HT-29 (cell line): ENCODE results near the gene KRT81. TPM values are rescaled to one million over a fixed set of nuclear protein-coding genes. Genes with fewer than 3 reads are reported as not detected.
"Not testable (repeated sequence)": the region's sequence is repeated elsewhere in the genome, so short reads cannot be mapped to it uniquely, and the experiment has no call there.

Experiments used
- DNase-seq: peaks from one replicate; pipeline ENCODE4 v3.0.0-alpha.2; 2015; ENCODE audit warnings: low spot score
- total RNA-seq: library from RNA; depleted of rRNA; stranded (reverse); fragments of >200 nt; shearing (Covaris generic); gene quantifications from 2 replicates; pipeline ENCODE4 v1.2.3, GENCODE V29; 2014

Gene KRT81
- total RNA-seq, 1 experiment from 2014 or later, result not detected

- DNase-seq, result no peak
These were observed 7.4 kb upstream of the KRT81 start for GRCh38 chr12:52298677-52299190.

DNA sequence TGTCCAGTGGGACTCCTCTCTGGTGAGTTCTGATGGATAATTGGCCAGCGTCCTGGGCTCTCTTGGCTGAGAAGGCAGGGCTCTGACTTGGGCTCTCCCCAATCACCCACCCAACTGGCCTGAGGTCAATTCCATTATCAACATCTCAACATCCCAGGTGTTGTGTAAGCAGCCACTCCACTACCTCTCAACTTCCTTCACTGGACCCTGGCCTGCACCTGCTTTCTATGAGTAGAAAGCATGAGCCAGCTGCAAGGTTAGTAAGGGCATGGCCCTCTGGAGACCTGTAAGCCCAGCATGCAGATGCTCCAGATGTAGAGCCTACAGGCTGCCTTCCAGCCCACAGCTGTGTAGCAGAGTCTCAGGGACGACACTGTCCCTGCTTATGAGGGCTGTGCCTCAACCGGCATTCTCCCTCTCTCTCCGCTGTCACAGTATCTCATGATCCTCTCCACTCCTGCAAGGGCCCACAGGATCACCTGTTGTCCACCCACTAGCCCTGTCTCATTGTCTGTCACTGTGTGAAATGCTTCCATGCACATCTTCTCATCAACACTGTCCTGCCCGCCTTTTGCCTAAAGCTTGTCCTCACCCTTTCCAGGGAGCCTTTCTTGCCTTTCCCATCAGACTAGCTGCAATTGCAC, 5.4 kb upstream of the KRT81 start:
- no peak for DNase-seq

DNA sequence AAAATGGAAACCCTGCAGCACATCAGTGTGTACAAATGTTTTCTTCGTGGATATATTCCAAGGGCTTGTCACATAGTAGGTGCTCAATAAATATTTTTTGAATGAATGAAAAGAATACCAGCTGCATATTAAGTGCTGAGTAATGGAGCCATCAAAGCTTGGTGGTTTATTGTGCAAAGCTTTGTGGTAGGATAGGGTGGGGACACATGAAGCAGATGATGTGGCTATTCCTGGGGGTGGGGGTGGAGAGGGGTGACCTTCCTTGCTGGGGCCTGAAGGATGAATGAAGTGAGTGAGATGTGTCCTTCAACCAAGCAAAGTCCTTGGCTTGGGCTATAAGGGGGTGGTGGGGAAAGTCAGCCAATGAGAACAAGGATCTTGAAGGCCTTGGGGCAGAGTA, 4.3 kb upstream of the KRT81 start:
- no peak for DNase-seq

DNA sequence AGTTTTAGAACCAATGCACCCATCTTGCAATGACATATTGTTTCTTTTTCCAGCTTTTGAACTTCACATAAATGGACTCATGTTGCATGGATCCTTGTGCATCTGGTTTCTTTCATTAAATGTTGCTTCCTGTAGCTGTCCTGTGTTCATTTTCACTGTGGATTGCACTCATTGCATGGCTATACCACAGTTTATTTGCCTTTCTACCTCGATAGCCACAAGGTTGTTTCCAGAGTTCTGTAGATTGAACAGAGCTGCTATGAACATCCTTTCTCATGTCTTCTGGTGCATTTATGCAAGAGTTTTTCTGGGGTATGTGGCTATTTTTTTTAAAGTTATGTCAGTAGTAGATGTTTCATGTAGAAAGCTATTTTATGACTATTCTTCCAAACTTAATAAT, 3.5 kb upstream of the KRT81 start:
- DNase-seq, result no peak

- DNase-seq, result no peak
These were observed 2.6 kb upstream of the KRT81 start for GRCh38 chr12:52293926-52294325.

DNA sequence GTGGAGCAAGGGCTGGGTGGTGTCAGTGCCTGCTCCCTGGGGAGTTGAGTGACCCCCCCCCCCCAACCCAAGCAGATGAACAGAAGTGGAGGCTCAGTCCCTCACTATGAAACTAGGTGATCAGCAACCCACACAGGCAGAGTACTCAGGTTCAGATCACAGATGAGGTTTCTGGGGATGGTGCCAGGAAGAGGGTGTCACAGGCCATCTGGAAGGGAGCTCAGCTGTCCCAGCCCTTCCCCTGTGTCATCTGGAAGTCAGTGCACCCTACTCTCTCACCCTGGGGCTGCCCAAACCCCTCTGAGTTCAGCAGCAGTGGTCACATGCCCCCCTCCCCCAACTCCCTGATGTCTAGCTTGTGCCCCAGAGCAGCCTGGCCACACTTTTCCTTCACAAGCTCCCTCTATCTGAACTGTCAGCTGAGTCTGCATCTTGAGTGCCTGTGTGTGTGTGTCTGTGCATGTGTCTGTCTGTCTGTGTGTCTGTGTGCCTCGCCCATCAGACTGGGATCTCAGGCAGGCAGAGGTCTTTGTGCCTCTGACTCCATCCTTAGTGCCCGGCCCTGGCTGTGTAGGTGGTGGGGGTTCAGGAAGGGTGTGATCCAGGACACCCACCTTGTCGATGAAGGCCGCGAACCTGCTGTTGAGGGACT, 725 bp downstream of the KRT81 start:
- not testable (repeated sequence) for DNase-seq

- not testable (repeated sequence) for DNase-seq
These were observed 3.2 kb downstream of the KRT81 start for GRCh38 chr12:52287816-52288805.

GRCh38 chr12:52286857-52287785, 4.2 kb downstream of the KRT81 start:
- not testable (repeated sequence) for DNase-seq

DNA sequence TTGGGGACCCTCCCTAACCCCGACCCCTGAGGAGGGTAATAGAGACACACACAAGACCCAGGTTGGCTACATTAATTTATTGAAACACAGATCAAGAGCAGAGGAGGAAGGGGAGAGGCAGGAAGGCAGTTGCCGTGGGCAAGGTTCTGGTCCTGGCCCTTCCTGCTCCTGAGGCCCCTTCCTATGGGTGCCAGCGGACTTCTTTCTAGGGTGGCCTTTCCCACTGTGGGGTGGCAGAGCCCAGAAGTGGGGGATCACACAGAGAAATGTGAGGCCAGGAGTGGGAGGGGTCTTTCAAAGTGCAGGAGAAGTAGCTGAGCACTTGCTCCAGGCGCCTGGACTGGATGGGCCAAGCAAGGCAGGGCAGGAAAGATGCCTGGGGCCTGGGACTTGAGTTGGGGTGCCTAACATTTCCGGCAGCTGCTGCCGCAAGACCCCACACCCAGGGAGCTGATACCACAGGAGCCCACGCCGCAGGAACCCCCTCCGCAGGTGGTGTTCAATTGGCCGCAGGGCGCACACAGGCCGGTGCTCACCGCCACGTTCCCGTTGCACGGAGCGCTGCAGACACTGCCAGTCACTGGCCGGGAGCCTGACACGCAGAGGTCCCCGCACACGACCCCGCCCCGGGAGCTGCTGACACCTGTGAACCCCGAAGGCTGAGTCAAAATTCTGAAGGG, 5.3 kb downstream of the KRT81 start:
- DNase-seq, result no peak

DNA sequence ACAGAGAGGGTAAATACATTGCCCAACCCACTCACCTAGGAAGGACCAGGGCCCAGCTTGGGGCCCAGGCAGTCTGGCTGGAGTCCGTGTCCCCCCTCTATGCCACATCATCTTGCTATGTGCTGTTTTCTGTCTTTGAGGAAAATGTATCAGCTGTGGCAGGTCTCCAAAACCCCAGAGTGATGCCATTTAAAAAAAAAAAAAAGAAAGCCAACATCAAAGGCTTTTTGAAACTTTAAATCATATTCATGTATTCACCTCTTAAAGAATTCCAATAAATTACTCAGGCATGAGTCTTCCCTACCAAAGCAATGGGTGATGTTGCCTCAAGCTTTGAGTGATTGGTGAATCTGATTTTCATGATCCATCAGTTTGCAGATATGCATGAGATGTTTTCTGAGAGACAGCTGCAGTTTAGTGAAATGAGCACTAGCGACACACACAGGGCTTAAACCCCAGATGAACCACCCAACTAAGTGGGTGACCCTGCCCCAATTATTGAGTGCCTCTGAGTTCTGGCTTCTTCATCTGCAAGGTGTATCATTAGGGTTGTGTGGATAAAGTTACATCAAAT, 6.1 kb downstream of the KRT81 start:
- no peak for DNase-seq

GRCh38 chr12:52284562-52285171, 6.7 kb downstream of the KRT81 start:
- DNase-seq, result no peak

DNA sequence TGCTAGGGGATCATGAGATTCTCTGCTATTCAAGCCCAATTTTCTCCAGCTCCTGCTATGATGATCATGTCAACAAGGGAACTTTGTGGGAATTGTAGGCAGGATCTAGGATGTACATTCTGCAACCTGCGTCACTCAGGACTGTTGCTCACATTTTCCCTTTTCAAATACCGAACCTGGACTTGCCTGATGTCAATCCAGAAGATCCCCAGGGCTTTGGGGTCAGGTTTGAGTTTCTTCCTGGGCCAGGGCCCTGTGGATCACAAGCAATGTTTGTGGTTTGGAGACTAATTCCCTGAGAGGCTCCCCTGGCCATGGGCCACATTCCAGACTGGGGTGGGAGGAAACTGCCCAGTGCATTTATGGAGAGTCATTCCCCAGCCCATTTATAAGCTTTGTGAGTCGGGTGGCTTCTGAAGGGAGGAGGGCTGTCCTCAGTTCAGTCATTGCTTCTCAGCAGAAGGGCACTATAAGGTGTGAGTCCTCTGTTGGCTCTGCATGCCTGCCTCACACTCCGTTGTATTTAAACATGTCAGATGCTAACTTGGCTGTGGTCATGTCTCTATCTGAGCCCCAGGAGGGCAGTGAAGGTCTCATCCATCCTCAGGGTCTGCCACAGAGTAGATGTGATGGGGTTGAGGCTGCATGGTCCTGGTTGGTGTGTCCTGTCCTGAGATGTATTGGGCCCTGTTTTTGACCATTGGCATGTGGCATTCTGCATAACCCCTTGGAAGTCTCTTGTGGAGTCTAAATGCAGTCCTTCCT, 10.4 kb downstream of the KRT81 start:
- peak; percentile 98 for DNase-seq

DNA sequence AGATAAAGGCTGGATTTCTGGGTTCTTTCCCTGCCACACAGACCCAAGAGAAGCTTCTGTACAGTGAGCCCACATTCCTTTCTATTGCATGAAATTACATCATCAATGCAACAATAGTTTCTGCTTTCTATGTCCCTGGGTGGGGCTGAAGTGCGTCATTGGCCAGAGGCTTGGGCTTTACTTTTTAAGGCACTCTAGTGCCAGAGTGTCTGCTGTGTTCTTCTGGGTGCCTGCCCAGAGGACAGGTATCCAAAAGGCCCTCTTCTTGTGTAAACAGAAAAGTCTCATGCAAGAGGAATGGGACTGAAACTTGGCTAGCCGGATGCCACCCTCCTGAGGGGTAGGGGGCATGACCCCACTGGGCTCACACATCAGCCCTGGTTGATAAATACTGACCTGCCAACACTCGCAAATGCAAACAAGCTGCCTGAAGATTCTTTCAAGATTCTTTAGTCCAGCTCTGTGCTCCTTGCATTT, 11.0 kb downstream of the KRT81 start:
- peak; percentile 90 for DNase-seq

DNA sequence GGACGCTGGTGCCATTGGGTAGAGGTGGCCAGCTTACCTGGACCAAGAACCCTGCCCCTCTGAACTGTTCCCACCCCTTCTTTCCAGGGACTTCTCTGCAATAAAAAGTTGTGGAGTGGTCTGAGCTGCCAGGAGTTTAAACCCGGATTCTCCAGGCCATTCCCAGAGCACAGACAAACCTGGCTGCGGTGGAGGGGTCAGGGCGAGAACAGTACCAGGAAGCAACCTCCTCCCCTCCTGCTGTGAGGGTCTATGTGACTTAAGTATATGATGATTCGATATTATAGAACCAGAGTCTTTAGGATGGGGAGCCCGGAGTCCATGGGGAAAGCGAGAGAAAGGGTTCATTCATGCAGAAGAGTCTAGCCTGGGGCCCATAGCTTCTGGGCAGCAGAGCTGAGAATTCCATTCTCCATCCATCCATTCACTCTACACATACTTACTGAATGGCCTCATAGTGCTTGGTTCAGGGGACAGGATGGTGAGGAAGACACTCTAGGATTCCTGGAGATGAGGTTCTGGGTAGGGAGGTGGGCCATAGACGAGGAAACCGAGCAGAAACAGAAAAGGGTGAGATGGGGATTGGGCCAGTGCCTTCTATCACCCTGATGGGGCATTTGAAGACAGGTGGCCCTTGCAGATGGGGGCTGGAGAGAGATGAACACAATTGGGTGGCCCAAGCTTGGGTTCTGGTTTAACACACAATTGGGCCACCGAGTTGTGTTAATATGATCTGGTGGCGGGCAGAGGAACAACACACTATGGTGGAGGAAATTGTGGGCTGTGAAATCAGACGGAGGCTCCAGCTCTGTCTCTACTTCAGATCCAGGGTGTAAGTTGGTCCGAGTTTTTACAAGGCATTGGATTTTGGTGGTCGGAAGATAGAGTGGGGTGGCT, 11.7 kb downstream of the KRT81 start:
- no peak for DNase-seq

DNA sequence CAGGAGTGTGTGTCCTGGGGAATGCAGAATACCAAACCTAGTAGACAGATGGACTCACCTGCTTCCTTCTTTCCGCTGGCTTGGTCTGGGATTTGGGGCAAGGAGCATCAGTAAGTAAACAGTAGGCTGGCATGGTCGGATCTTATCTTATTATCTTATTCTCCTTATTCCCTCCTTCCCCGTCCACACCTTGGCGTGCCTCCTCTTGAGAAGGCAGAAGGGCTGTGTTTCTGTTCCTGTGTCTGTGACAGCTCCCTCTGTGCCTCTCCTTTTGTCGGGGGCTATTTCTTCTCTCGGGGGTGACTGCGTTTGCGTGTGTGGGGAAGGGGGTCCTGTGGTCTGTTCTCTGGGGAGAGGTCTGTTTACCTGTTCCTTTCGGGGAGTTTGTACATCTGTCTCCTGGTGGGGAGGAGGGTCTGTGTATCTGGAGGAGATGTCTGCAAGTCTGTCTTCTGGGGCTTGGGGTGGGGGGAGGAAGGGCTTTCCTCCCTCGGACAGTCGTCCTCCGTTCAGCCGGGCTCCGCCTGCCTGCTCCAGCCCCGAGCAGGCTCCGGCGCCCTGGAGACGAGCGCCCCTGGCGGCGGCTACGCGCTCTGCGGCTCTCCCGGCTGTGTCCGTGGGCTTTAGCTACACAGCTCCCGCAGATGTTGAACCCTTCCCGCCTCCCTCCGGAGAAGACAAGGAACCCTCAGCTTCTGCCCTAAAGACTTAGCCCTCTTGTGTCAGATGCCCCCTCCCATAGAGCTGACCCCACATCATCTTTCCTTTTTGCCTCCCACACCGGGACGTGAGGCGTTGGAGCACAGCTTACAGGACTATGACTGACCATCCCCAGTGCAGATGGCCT, 12.5 kb downstream of the KRT81 start:
- peak; percentile 89 for DNase-seq

- DNase-seq, result peak; percentile 33
These were observed 13.7 kb downstream of the KRT81 start for GRCh38 chr12:52277486-52278245.
